Measurements from ENCODE around the gene EVX1.

The EVX1 gene

DNA sequence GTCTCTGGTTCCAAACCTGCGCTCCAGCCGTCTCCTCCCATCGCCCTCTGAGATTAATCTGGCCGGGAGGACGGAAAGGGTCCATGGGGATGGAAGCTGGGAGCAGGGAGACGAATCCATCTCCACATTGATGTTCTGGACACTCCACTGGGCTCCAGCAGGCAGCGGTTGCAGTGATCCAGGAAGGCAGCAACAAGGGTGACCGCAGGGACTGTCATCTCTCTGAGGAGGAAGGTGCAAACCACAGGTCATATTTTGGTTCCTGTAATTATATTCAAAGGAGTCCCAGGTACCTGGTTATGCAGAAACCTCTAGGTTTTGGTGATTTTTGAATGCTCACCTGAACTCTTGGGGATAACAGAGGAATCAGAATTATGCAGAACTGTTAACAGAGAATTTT, 54.8 kb downstream of the EVX1 start:
- DNase-seq (no peak), ATAC-seq (no peak)
- Mint-ChIP-seq H3K4me1 (no peaks in the 10 kb centered on the region), H3K27me3 (peaks cover 8% of the 10 kb centered on the region), H3K27ac (no peak overlapping the region), H3K9me3 (peaks cover 4% of the 10 kb centered on the region), H3K4me3 (no peak overlapping the region), H3K36me3 (ENCODE audit: low read depth) (no peaks in the 10 kb centered on the region)
